ENCODE measurements around the gene PDE4B. TPM values are rescaled to one million over a fixed set of nuclear protein-coding genes. Genes with fewer than 3 reads are reported as not detected.
"Not testable (repeated sequence)": the region's sequence is repeated elsewhere in the genome, so short reads cannot be mapped to it uniquely, and the experiment has no call there.

Gene PDE4B
- total RNA-seq, 1 donor from 2014 or later, result 0.57 TPM

- H3K27me3 Mint-ChIP-seq (ENCODE audit: low read depth), result no peaks in the 10 kb centered on the region
- H3K9me3 Mint-ChIP-seq (ENCODE audit: low read depth), result no peaks in the 10 kb centered on the region
- peaks cover 33% of the 10 kb centered on the region for H3K4me1 Mint-ChIP-seq (ENCODE audit: low read depth)
- H3K4me3 Mint-ChIP-seq (ENCODE audit: unreplicated experiment), result no peak overlapping the region
- H3K27ac Mint-ChIP-seq (ENCODE audit: unreplicated experiment), result no peak overlapping the region
- H3K36me3 Mint-ChIP-seq (ENCODE audit: low read depth), result no peaks in the 10 kb centered on the region
- DNase-seq (ENCODE audit: low spot score), result no peak
- TF ChIP-seq CTCF (IDR thresholded peaks at IDR 0.05), result no peak
Measured at GRCh38 chr1:66320231-66320630, 527.5 kb downstream of the PDE4B start.

DNA sequence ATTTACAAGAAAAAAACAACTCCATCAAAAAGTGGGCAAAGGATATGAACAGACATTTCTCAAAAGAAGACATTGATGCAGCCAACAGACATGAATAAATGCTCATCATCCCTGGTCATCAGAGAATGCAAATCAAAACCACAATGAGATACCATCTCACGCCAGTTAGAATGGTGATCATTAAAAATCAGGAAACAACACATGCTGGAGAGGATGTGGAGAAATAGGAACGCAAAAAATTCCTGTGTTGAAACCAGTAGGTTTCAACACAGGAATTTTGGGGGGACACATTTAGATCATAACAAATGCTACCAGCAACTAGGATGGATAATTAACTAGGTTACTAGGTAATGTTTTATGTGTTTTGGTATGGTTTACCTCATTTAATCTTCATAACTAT, 529.8 kb downstream of the PDE4B start:
- not testable (repeated sequence) for DNase-seq (ENCODE audit: low spot score); H3K27ac Mint-ChIP-seq (ENCODE audit: unreplicated experiment); H3K27me3 Mint-ChIP-seq (ENCODE audit: low read depth); H3K4me3 Mint-ChIP-seq (ENCODE audit: unreplicated experiment); H3K36me3 Mint-ChIP-seq (ENCODE audit: low read depth); H3K9me3 Mint-ChIP-seq (ENCODE audit: low read depth)
- peaks cover 15% of the 10 kb centered on the region for H3K4me1 Mint-ChIP-seq (ENCODE audit: low read depth)

GRCh38 chr1:66323958-66324625, 531.4 kb downstream of the PDE4B start:
- TF ChIP-seq CTCF (IDR thresholded peaks at IDR 0.05), result no peak
- Mint-ChIP-seq H3K4me1 (ENCODE audit: low read depth) (peaks cover 15% of the 10 kb centered on the region), H3K27me3 (ENCODE audit: low read depth) (no peaks in the 10 kb centered on the region), H3K4me3 (ENCODE audit: unreplicated experiment) (no peak overlapping the region), H3K36me3 (ENCODE audit: low read depth) (no peaks in the 10 kb centered on the region), H3K27ac (ENCODE audit: unreplicated experiment) (no peak overlapping the region), H3K9me3 (ENCODE audit: low read depth) (no peaks in the 10 kb centered on the region)
- no peak for DNase-seq (ENCODE audit: low spot score)

DNA sequence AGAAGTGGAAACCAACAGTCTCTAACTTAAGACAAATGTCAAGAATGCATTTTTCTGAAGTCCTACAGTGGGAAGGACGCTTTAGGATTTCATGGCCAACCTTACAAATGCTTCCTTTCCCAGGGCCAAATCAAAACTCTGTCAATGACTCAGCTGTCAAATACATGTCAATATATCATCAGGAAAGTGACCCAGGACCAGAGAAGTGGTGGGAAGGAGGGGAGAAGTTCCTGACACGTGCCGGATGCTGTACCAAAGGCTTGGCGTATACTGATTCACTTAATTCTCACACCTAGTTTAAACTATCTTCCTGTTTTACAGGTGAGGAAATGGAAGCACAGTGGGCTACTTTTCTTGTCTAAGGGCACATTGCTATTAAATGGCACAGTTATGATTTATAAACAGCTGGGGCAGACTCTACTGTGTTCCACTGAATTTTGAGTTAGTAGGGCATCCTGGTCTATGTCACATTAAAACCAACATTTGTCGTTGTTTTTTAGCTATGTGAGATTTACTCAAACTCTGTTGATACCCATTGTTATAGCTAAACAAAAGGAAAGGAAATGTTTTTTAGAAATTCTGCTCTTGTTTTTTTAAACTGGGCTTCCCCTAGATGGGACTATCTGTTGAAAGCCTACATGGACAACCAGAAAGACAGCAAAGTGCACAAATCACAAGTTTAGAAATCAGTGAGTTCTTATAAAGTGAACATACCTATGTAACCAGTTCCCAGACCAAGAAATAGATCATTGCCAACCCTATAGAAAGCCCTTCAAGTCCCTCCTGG, 533.1 kb downstream of the PDE4B start:
- Mint-ChIP-seq H3K4me3 (ENCODE audit: unreplicated experiment) (no peak overlapping the region), H3K36me3 (ENCODE audit: low read depth) (no peaks in the 10 kb centered on the region), H3K4me1 (ENCODE audit: low read depth) (peaks cover 21% of the 10 kb centered on the region), H3K9me3 (ENCODE audit: low read depth) (no peaks in the 10 kb centered on the region), H3K27me3 (ENCODE audit: low read depth) (no peaks in the 10 kb centered on the region), H3K27ac (ENCODE audit: unreplicated experiment) (no peak overlapping the region)
- no peak for TF ChIP-seq CTCF (IDR thresholded peaks at IDR 0.05)
- no peak for DNase-seq (ENCODE audit: low spot score)

- H3K9me3 Mint-ChIP-seq (ENCODE audit: low read depth), result no peaks in the 10 kb centered on the region
- no peaks in the 10 kb centered on the region for H3K27me3 Mint-ChIP-seq (ENCODE audit: low read depth)
- TF ChIP-seq CTCF (IDR thresholded peaks at IDR 0.05), result no peak
- H3K27ac Mint-ChIP-seq (ENCODE audit: unreplicated experiment), result no peak overlapping the region
- no peak overlapping the region for H3K4me3 Mint-ChIP-seq (ENCODE audit: unreplicated experiment)
- H3K4me1 Mint-ChIP-seq (ENCODE audit: low read depth), result peaks cover 29% of the 10 kb centered on the region
- H3K36me3 Mint-ChIP-seq (ENCODE audit: low read depth), result no peaks in the 10 kb centered on the region
- no peak for DNase-seq (ENCODE audit: low spot score)
Measured at GRCh38 chr1:66326867-66327266, 534.2 kb downstream of the PDE4B start.
